Parathyroid adenoma (tissue), 2 donors: ENCODE data around the gene STK24.

Experiments used
- H2AFZ ChIP-seq: fragments of 300-600 bp; sonication (generic); one replicate; pipeline ENCODE4 v1.7.0; 2017; ENCODE audit warnings: antibody characterized with exemption, mild to moderate bottlenecking
- H3K27ac ChIP-seq: fragments of 300-600 bp; sonication (generic); one replicate; pipeline ENCODE4 v1.7.0; 2017
- H3K27me3 ChIP-seq: fragments of 300-600 bp; sonication (generic); one replicate; pipeline ENCODE4 v1.7.0; 2017; ENCODE audit warnings: low read length; ENCODE audit not compliant: control insufficient read depth, insufficient read depth
- H3K36me3 ChIP-seq: fragments of 300-600 bp; sonication (generic); one replicate; pipeline ENCODE4 v1.7.0; 2017; ENCODE audit warnings: low read length; ENCODE audit not compliant: control insufficient read depth, insufficient read depth
- H3K4me1 ChIP-seq: fragments of 300-600 bp; sonication (generic); one replicate; pipeline ENCODE4 v1.7.0; 2017; ENCODE audit warnings: control low read depth
- H3K4me2 ChIP-seq: fragments of 300-600 bp; sonication (generic); one replicate; pipeline ENCODE4 v1.7.0; 2017; ENCODE audit warnings: low read length
- H3K4me3 ChIP-seq: fragments of 300-600 bp; sonication (generic); one replicate; pipeline ENCODE4 v1.7.0; 2017; ENCODE audit warnings: low read depth, low read length
- H3K79me2 ChIP-seq: fragments of 300-600 bp; sonication (generic); one replicate; pipeline ENCODE4 v1.7.0; 2017; ENCODE audit warnings: control low read depth
- H3K9ac ChIP-seq: fragments of 300-600 bp; sonication (generic); one replicate; pipeline ENCODE4 v1.7.0; 2017; ENCODE audit warnings: mild to moderate bottlenecking
- H3K9me3 ChIP-seq: fragments of 300-600 bp; sonication (generic); one replicate; pipeline ENCODE4 v1.7.0; 2017; ENCODE audit warnings: low read length; ENCODE audit not compliant: control insufficient read depth
- CTCF ChIP-seq: fragments of 300-600 bp; sonication (generic); IDR thresholded peaks from one replicate; pipeline ENCODE4 v1.7.0; 2017; ENCODE audit warnings: antibody characterized with exemption, mild to moderate bottlenecking
- donor health status: primary hyperparathyroidism.

Gene STK24

GRCh38 chr13:98445340-98446233 is 131.3 kb downstream of the STK24 start:
- Histone ChIP-seq H3K4me3 (no peak overlapping the region), H3K9ac (no peak overlapping the region)
- peak; percentile 79 for TF ChIP-seq CTCF

GRCh38 chr13:98444381-98444780 is 132.5 kb downstream of the STK24 start:
- Histone ChIP-seq H3K79me2 (no peaks in the 10 kb centered on the region), H3K27me3 (no peaks in the 10 kb centered on the region), H3K9ac (no peak overlapping the region), H3K4me2 (no peak overlapping the region), H2AFZ (no peak overlapping the region), H3K9me3 (no peaks in the 10 kb centered on the region), H3K4me1 (no peaks in the 10 kb centered on the region), H3K36me3 (no peaks in the 10 kb centered on the region), H3K4me3 (no peak overlapping the region), H3K27ac (no peak overlapping the region)
- TF ChIP-seq CTCF = no peak

More at GRCh38 chr13:98445340-98446233, 131.3 kb downstream of the STK24 start:
- H3K36me3 ChIP-seq = no peaks in the 10 kb centered on the region
- no peak overlapping the region for H3K27ac ChIP-seq
- H2AFZ ChIP-seq = no peak overlapping the region
- H3K4me1 ChIP-seq = no peaks in the 10 kb centered on the region
- no peak overlapping the region for H3K4me2 ChIP-seq
- H3K27me3 ChIP-seq = no peaks in the 10 kb centered on the region
- no peaks in the 10 kb centered on the region for H3K79me2 ChIP-seq
- H3K9me3 ChIP-seq = no peaks in the 10 kb centered on the region

GRCh38 chr13:98443800-98444325 is 133.0 kb downstream of the STK24 start:
- H3K9ac ChIP-seq = no peak overlapping the region

GRCh38 chr13:98443329-98443728 is 133.6 kb downstream of the STK24 start:
- H3K27ac ChIP-seq = no peak overlapping the region

More at GRCh38 chr13:98443800-98444325, 133.0 kb downstream of the STK24 start:
- Histone ChIP-seq H3K4me2 (no peak overlapping the region), H3K27me3 (no peaks in the 10 kb centered on the region), H3K4me3 (no peak overlapping the region), H3K9me3 (no peaks in the 10 kb centered on the region), H3K27ac (no peak overlapping the region), H3K36me3 (no peaks in the 10 kb centered on the region), H2AFZ (no peak overlapping the region), H3K79me2 (no peaks in the 10 kb centered on the region), H3K4me1 (no peaks in the 10 kb centered on the region)
- no peak for TF ChIP-seq CTCF

More at GRCh38 chr13:98443329-98443728, 133.6 kb downstream of the STK24 start:
- Histone ChIP-seq H3K79me2 (no peaks in the 10 kb centered on the region), H3K9me3 (no peaks in the 10 kb centered on the region), H2AFZ (no peak overlapping the region), H3K4me2 (no peak overlapping the region), H3K36me3 (no peaks in the 10 kb centered on the region), H3K27me3 (no peaks in the 10 kb centered on the region), H3K4me1 (no peaks in the 10 kb centered on the region), H3K4me3 (no peak overlapping the region), H3K9ac (no peak overlapping the region)
- no peak for TF ChIP-seq CTCF
